Activated naive CD4-positive, alpha-beta T cell treated with anti-CD3 and anti-CD28 coated beads for 36 hours (primary cell): ENCODE measurements around the gene ATP2B2. TPM values are rescaled to one million over a fixed set of nuclear protein-coding genes. Genes with fewer than 3 reads are reported as not detected.

Experiments used
- CTCF ChIA-PET: fragments of 350-600 bp; sonication (Branson Sonifier 250); formaldehyde crosslinking; loops from one replicate; lab custom pipeline; 2021; ENCODE audit warnings: antibody characterized with exemption; lab: Charles Lee
- DNase-seq: peaks from one replicate; pipeline ENCODE4 v3.0.0-alpha.2; 2020
- H3K27ac Mint-ChIP-seq: one replicate; pipeline ENCODE4 v1.8.0; 2021; ENCODE audit warnings: mild to moderate bottlenecking, mixed read lengths
- H3K27me3 Mint-ChIP-seq: one replicate; pipeline ENCODE4 v1.8.0; 2021; ENCODE audit warnings: low read depth, mixed read lengths
- H3K36me3 Mint-ChIP-seq: one replicate; pipeline ENCODE4 v1.8.0; 2021; ENCODE audit warnings: low read depth, mixed read lengths
- H3K4me1 Mint-ChIP-seq: one replicate; pipeline ENCODE4 v1.8.0; 2021; ENCODE audit warnings: low read depth, mixed read lengths
- H3K4me3 Mint-ChIP-seq: one replicate; pipeline ENCODE4 v1.8.0; 2021; ENCODE audit warnings: mild to moderate bottlenecking, moderate library complexity, mixed read lengths
- H3K9me3 Mint-ChIP-seq: one replicate; pipeline ENCODE4 v1.8.0; 2021; ENCODE audit warnings: mixed read lengths
- intact Hi-C: fragments of 100-400 bp; cut with micrococcal nuclease; formaldehyde crosslinking; loops from one replicate; pipeline ENCODE4 v1.15.1; 2023
- total RNA-seq, 2 experiments: library from RNA; stranded (reverse); gene quantifications; one replicate each; pipeline ENCODE4 v1.2.3, GENCODE V29; 2021

The ATP2B2 gene
- total RNA-seq, 2 experiments from 2014 or later: not detected

GRCh38 chr3:10445561-10446175, 59.7 kb downstream of the ATP2B2 start:
- Mint-ChIP-seq H3K36me3 (no peaks in the 10 kb centered on the region), H3K27ac (no peak overlapping the region), H3K4me3 (no peak overlapping the region), H3K4me1 (peaks cover 2% of the 10 kb centered on the region), H3K27me3 (peaks cover 4% of the 10 kb centered on the region), H3K9me3 (no peaks in the 10 kb centered on the region)
- CTCF ChIA-PET: no interaction called here
- intact Hi-C loops: no loop called here
- no peak for DNase-seq

- CTCF ChIA-PET: interaction anchor here (1.1 kb wide), 1 partner anchor 295 kb away, joined by 4 read pairs; no protein-coding TSS in a partner anchor
- Mint-ChIP-seq H3K27me3 (no peaks in the 10 kb centered on the region), H3K27ac (no peak overlapping the region), H3K36me3 (no peaks in the 10 kb centered on the region), H3K4me3 (no peak overlapping the region), H3K4me1 (peaks cover 2% of the 10 kb centered on the region), H3K9me3 (no peaks in the 10 kb centered on the region)
- DNase-seq: no peak
- intact Hi-C loops: no loop called here
Observed at GRCh38 chr3:10444511-10444910, 60.9 kb downstream of the ATP2B2 start.

GRCh38 chr3:10444110-10444429, 61.3 kb downstream of the ATP2B2 start:
- no peak for DNase-seq
- no peak overlapping the region for H3K27ac Mint-ChIP-seq
- CTCF ChIA-PET: interaction anchor here (1.1 kb wide), 1 partner anchor 295 kb away, joined by 4 read pairs; no protein-coding TSS in a partner anchor
- no peaks in the 10 kb centered on the region for H3K27me3 Mint-ChIP-seq
- intact Hi-C loops: no loop called here
- no peak overlapping the region for H3K4me3 Mint-ChIP-seq
- no peaks in the 10 kb centered on the region for H3K36me3 Mint-ChIP-seq
- peaks cover 2% of the 10 kb centered on the region for H3K4me1 Mint-ChIP-seq
- no peaks in the 10 kb centered on the region for H3K9me3 Mint-ChIP-seq

GRCh38 chr3:10443272-10444109, 61.9 kb downstream of the ATP2B2 start:
- intact Hi-C loops: no loop called here
- no peaks in the 10 kb centered on the region for H3K9me3 Mint-ChIP-seq
- CTCF ChIA-PET: interaction anchor here (1.1 kb wide), 2 partner anchors 23 to 296 kb away, joined by 3 to 4 read pairs; no protein-coding TSS in a partner anchor

DNA sequence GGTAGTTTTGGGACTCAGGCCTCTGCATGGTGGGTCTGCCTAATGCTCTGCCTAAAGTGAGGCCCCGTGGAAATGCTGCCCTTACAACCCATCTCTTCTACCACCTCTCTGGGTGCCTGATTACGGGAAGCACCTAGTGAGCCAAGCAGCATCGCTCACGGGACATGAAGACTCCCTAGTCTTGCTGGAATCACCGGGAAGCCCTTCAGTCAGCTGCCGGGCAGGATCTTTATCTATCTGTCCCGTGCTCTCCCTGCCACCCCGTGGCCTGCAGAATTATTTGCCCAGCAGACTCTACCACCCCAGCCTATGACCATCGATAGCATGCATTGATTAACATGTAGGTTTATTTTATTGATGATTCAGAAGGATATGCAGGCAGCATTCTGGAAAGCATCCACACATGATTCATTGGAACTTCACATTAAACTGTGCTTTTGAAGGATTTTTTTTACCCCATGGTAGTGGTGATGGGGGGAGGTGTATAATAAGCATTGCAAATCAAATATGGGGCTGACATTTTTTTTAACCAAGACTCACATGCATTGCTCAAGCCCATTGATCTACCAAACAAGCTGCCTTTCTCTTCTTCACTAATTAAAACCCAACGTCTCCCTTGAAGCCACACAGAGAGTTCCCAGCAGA, 63.1 kb downstream of the ATP2B2 start:
- intact Hi-C loops: no loop called here
- H3K36me3 Mint-ChIP-seq: no peaks in the 10 kb centered on the region
- no peak for DNase-seq
- CTCF ChIA-PET: no interaction called here
- H3K4me3 Mint-ChIP-seq: no peak overlapping the region
- H3K27me3 Mint-ChIP-seq: no peaks in the 10 kb centered on the region
- H3K4me1 Mint-ChIP-seq: peaks cover 12% of the 10 kb centered on the region
- H3K9me3 Mint-ChIP-seq: no peaks in the 10 kb centered on the region
- no peak overlapping the region for H3K27ac Mint-ChIP-seq

More at GRCh38 chr3:10443272-10444109, 61.9 kb downstream of the ATP2B2 start:
- no peak for DNase-seq
- H3K27me3 Mint-ChIP-seq: no peaks in the 10 kb centered on the region
- peaks cover 2% of the 10 kb centered on the region for H3K4me1 Mint-ChIP-seq
- no peak overlapping the region for H3K4me3 Mint-ChIP-seq
- H3K27ac Mint-ChIP-seq: no peak overlapping the region
- H3K36me3 Mint-ChIP-seq: no peaks in the 10 kb centered on the region

DNA sequence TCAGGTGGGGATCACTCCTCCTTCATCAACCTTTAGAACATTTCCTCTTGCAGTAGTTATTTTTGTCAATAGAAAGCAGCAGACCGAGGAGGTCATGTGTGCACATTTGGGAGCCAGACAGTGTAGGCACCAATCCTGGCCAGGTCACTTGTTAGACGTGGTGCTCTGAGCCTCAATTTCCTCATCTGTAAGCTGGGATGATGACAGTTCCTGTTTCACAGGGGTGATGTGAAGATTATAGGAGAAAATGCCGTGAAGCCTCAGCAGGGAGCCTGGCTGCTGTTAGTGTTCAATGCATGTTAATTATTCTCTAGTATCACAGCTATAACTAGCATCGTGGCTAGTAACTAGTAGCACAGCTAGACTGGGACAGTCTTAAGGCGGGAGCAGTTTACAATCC, 64.7 kb downstream of the ATP2B2 start:
- Mint-ChIP-seq H3K9me3 (no peaks in the 10 kb centered on the region), H3K4me1 (peaks cover 24% of the 10 kb centered on the region), H3K27me3 (no peaks in the 10 kb centered on the region), H3K27ac (no peak overlapping the region), H3K4me3 (no peak overlapping the region), H3K36me3 (no peaks in the 10 kb centered on the region)
- DNase-seq: no peak
- CTCF ChIA-PET: no interaction called here
- intact Hi-C loops: no loop called here

GRCh38 chr3:10438902-10439610, 66.3 kb downstream of the ATP2B2 start:
- no peak overlapping the region for H3K27ac Mint-ChIP-seq
- no peaks in the 10 kb centered on the region for H3K36me3 Mint-ChIP-seq
- H3K4me1 Mint-ChIP-seq: peaks cover 25% of the 10 kb centered on the region
- CTCF ChIA-PET: no interaction called here
- H3K4me3 Mint-ChIP-seq: no peak overlapping the region
- DNase-seq: no peak
- intact Hi-C loops: loop anchor here (5.0 to 10.0 kb wide), 2 partner anchors 247 to 406 kb away; no protein-coding TSS in a partner anchor
- H3K27me3 Mint-ChIP-seq: no peaks in the 10 kb centered on the region
- no peaks in the 10 kb centered on the region for H3K9me3 Mint-ChIP-seq

- Mint-ChIP-seq H3K4me3 (no peak overlapping the region), H3K4me1 (peaks cover 26% of the 10 kb centered on the region), H3K9me3 (no peaks in the 10 kb centered on the region), H3K27me3 (no peaks in the 10 kb centered on the region), H3K27ac (no peak overlapping the region), H3K36me3 (no peaks in the 10 kb centered on the region)
- DNase-seq: no peak
- CTCF ChIA-PET: no interaction called here
- intact Hi-C loops: loop anchor here (1.0 to 10.0 kb wide), 5 partner anchors 73 to 407 kb away; partner anchors contain the start of gene TATDN2
Observed at GRCh38 chr3:10437995-10438901, 67.1 kb downstream of the ATP2B2 start.

DNA sequence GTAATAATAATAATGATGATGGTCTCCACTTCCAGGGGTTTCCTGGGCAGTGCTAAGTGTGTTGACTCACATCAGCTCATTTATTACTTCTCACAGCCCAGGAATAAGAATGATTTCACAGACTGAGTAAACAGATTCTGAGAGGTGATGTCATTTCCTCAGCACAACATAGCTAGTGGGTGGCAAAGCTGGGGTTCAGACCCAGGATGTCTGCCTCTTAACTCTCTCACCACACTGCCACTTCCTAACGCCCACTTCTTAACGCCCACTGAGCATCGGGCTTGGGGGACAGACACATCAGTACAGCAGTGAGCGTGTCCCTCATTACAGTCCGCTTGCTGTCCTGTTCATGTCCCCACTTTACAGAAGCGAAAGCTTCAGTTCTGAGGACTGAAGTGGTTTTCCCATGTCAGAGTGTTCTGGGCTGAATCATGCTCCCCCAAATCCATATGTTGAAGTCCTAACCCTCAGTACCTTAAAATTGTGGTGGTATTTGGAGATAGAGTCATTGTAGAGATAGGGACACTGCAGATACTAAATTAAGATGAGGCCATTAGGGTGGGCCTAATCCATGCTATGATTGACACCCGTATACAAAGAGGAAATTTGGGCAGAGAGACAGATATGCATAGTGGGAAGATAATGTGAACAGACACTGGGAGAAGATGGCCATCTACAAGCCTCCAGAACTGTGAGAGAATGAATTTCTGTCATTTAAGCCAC, 68.0 kb downstream of the ATP2B2 start:
- H3K9me3 Mint-ChIP-seq: no peaks in the 10 kb centered on the region
- peaks cover 26% of the 10 kb centered on the region for H3K4me1 Mint-ChIP-seq
- no peaks in the 10 kb centered on the region for H3K27me3 Mint-ChIP-seq
- H3K27ac Mint-ChIP-seq: peak overlapping the region; percentile 48
- no peak overlapping the region for H3K4me3 Mint-ChIP-seq
- peak; percentile 84 for DNase-seq
- CTCF ChIA-PET: interaction anchor here (2.2 kb wide), 1 partner anchor 20 kb away, joined by 9 read pairs; no protein-coding TSS in a partner anchor
- no peaks in the 10 kb centered on the region for H3K36me3 Mint-ChIP-seq
- intact Hi-C loops: loop anchor here (1.0 to 10.0 kb wide), 5 partner anchors 72 to 407 kb away; partner anchors contain the start of gene TATDN2

GRCh38 chr3:10435850-10436249, 69.5 kb downstream of the ATP2B2 start:
- Mint-ChIP-seq H3K4me3 (no peak overlapping the region), H3K27ac (no peak overlapping the region), H3K4me1 (peaks cover 26% of the 10 kb centered on the region), H3K36me3 (no peaks in the 10 kb centered on the region), H3K27me3 (no peaks in the 10 kb centered on the region), H3K9me3 (no peaks in the 10 kb centered on the region)
- intact Hi-C loops: loop anchor here (2.0 to 10.0 kb wide), 3 partner anchors 167 to 409 kb away; no protein-coding TSS in a partner anchor
- CTCF ChIA-PET: interaction anchor here (2.2 kb wide), 1 partner anchor 18 kb away, joined by 9 read pairs; no protein-coding TSS in a partner anchor
- DNase-seq: no peak
